Activated T-cell treated with anti-CD3 and anti-CD28 coated beads for 48 hours (primary cell): ENCODE data around the gene GNAZ.
"Not testable (repeated sequence)": the region's sequence is repeated elsewhere in the genome, so short reads cannot be mapped to it uniquely, and the experiment has no call there.

Source experiments
- DNase-seq: peaks from one replicate; pipeline ENCODE4 v3.0.0-alpha.2; 2020; ENCODE audit warnings: low read depth

Gene GNAZ

DNA sequence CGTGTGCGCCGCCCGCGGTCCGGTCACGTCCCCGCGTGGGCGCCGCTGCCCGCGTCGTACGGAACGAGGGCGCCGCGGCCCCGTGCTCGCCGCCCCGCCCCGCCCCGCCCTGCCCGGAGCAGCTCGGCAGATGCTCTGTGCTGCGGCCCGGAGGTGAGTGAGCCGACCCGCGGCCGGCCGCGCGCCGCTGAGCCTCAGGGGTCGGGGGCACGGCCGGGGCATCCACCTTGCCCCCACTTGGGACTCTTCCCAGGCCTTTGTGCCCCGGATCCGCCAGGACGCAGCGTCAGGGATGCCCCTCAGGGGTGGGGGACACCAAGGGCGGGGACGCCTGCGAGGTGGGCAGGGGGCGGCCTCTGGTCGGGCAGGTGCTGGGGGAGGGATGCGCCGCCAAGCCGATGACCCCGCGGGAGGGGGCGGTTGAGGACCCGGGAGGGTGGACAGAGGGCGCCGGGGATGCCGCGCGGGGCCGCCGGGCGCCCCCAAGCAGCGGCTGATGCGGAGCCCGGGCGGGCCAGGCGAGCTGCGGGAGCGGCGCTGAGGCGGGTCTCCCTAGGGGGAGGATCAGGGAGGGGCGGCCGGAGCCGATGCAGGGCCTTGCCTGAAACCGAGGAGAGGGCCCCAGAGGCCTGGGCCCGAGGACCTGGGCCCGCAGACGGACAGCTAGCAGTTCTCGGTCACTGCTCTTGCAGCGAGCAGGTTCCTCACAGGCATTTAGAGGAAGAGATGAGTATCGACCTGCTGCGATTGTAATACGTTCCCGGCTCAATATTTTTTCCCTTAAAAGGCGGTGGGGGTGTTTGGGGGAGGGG, at the start of gene GNAZ:
GNAZ (plus strand) TSS at position 102 of the 812 bp plus-strand sequence. CDS start 25,177 bp downstream, outside the sequence.
- no peak for DNase-seq

DNA sequence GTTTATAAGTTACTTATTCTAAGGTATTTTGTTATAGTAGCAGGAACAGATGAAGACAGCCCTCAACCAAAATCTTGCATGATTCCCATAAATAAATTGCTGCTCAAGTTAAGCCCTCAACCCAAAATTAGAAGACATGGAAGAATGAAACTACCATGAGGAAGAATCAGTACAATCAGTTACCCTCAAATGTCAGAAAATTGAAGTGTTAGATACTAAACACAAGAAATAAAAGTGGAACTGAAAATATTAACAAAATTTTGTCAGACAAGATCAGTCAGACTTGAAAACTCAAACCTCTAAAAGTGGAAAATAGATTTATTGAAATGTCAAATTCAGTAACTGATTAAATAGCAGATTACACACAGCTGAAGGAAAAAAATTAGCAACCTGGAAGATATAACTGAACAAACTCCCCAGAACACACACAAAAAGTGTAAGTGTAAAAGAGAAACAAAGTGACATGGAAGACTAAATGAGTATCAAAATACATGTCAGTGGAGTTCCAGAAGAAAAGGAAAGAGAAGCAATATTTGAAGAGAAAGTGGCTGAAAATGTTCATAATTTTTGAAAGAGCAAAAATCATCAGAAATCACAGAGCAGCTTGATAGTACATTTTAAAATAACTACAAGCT, 49.5 kb upstream of the GNAZ start:
- DNase-seq = no peak

DNA sequence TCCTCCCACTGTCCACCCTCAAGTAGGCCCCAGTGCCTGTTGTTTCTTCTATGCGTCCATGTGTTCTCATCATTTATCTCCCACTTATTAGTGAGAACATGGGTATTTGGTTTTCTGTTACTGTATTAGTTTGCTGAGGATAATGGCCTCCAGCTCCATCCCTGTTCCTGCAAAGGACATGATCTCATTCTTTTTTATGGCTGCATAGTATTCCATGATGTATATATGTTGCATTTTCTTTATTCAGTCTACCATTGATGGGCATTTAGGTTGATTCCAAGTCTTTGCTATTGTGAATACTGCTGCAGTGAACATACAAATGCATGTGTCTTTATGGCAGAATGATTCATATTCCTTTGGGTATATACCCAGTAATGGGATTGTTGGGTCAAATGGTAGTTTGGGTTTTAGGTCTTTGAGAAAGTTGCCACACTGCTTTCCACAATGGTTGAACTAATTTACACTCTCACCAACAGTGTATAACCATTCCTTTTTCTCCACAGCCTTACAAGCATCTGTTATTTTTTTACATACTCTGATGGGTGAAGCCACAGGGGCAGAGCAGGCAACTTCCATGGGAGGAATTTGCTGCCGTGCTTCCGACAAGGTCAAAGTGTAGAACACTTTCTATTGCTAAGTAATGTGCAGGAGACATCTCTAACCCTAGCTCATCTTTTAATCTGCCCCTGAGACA, 48.5 kb upstream of the GNAZ start:
- not testable (repeated sequence) for DNase-seq

DNA sequence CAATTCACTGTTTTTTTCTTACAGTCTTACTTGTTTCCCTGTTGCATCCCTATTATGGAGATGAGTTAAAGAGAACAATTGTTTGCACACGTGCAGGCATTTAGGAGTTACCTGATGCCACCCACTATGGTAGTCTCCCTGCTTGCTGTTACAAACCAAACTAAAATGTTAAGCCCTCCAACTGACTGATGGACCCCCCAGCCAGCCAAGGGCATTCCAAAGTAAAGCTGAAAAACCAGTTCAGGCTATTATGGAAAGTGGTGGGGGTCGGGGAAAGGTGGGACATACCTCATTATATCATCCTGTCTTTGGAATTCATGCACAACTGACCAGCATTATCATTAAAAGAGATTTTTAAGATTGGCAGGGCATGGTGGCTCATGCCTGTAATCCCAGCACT, 47.0 kb upstream of the GNAZ start:
- no peak for DNase-seq

GRCh38 chr22:23026777-23027176, 43.5 kb upstream of the GNAZ start:
- no peak for DNase-seq

DNA sequence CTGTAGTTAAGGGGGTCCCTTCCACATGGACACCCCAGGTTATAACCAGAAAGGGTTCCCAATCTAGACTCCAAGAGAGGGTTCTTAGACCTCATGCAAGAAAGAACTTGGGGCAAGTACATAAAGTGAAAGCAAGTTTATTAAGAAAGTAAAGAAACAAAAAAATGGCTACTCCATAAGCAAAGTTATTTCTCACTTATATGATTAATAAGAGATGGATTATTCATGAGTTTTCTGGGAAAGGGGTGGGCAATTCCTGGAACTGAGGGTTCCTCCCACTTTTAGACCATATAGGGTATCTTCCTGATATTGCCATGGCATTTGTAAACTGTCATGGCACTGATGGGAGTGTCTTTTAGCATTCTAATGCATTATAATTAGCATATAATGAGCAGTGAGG, 42.5 kb upstream of the GNAZ start:
- not testable (repeated sequence) for DNase-seq

- DNase-seq = no peak
Measured at GRCh38 chr22:23029521-23030228, 40.6 kb upstream of the GNAZ start.

- DNase-seq = no peak
Measured at GRCh38 chr22:23031381-23031780, 38.9 kb upstream of the GNAZ start.

DNA sequence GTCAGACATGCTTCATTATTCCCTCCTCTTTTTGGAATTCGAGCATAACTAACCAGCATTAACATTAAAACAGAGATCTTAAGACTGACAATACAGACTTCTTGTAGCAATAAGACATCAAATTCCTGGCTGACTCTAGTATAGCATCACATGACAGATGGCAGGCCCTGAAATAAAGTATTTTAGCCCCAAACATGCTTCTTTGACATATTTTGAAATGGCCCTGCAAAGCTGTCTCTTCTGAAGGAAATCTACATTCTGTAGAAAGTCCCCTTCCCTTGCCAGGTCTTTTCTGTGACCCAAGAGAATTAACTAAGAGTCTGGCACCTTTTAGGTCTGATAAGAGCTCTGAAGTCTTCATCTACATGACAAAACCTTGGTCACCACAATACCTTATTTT, 38.5 kb upstream of the GNAZ start:
- no peak for DNase-seq

DNA sequence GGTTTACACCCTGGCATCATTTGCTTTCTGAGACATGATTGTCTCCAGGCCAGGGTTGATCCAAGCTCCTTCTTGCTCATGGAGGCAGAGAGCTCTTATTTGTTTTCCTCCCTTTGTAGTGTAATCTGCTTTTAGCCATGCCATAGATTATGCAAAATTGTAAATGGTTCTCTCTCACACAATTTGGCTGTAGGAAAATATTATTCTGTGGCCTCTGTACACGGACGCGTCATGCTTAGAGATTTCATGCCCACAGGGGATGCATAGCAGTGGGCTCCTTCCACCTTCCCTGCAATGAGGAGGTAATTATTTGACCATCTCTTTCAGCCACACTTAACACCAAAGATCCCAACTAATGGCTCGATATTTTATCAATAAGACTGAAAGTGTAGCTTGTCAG, 37.7 kb upstream of the GNAZ start:
- DNase-seq = no peak

DNA sequence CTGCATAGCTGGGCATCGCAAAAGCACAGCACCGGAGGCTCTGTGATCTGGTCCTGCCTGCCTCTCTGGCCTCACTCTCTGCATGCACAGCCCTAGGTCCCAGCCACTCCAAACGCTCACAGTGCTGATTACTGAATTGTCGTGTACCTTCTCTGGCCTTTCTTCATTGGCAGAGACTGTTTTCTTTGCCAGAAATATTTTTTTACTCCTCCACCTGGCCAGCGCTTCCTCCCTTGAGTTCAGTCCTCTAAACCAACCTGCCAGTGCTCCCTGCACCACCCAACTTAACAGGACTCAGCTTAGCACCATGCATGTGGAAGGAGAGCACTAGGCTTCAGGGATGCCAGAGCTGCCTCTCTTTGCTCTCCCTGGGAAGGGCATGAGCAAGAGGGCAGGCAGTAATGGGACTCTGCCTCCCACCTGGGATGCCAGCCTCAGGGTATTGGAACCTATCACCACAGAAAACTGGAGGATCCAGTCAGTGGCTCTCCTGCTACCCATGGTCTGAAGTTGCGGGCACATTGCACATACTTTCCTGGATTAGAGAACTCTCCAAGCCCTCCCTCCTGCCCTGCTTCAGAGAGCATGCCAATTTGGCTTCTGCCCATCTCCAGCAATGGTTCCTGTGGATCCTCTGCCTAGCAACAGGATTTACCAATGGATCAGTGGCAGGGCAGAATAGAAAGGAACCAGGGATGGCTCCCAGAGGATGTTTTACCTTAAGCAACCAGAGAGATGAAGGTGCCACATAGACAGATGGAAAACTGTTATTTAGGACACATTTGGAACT, 37.0 kb upstream of the GNAZ start:
- no peak for DNase-seq

DNA sequence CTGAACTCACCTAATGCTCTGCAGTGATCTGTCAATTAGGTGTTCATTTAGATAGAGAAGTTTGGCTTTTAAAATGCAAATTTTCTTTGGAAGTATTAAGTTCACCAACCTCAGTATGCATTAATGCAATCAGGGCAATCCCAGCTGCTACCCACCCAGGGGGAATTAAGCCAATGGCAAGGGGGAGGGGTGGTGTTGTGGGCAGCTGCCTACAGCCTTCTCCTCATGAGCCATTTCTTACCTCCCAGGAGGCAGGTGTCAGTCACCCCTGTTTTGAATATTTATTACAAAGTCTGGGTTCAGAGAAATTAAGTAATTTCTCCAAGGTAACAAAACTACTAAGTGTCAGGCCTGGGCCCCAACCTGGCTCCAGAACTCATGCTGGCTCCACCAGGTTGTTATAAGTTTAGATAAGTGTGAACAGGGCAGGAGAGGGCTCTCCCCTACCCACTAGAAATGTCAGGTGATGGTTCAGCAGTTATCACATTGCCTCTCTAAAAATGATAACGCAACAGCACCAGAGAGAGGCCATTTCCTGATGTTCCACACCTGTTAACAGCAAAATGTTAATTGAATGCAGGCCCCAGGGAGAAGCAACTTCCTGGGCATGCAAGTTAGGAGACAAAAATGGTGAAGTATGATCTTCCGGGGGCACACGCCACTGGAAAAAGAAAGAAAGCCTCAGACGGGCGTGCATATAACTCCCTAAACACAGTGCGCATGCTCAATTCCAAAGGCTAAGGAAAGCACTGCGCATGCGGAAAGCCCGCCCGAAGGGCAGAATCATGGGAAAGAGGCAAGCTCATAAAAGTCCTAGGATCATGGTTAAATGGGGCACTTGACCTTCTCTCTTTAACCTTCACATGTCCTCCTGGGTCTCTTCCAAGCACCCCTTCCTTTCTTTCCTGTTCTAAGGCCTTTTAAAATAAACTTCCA, 35.4 kb upstream of the GNAZ start:
- no peak for DNase-seq

DNA sequence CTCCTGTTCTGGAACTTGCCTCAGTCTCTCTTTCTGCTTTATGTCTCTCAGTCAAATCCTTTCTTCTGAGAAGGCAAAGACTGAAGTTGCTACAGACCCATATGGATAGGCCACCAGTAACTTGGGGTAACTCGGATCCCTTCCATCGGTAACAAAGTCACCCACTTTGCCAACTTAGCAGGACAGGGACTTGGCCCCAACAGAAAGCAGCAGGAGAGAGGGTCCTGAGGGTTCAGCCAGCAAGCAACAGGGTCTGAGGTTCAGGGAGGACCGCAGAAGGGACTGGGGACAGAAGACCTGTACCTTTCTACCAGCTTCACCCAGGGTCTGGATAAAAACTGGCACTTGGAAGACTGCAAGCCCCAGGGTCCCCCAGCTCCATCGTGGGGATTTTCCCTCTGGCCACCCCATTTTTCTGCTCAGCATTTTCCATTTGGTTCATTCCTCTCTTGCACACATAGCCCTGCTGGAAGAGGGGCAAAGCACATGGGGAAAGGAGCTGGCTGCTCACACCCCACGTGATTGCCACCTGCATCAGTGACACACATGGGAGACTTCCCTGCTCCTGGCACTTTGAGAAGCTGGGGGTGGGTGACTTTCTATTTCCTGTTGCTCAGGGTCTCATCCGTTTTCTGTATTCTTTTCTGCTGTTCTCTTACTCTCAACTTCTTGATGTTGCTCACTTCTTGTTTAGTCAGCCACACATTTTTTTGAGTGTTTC, 34.6 kb upstream of the GNAZ start:
- peak; percentile 25 for DNase-seq

DNA sequence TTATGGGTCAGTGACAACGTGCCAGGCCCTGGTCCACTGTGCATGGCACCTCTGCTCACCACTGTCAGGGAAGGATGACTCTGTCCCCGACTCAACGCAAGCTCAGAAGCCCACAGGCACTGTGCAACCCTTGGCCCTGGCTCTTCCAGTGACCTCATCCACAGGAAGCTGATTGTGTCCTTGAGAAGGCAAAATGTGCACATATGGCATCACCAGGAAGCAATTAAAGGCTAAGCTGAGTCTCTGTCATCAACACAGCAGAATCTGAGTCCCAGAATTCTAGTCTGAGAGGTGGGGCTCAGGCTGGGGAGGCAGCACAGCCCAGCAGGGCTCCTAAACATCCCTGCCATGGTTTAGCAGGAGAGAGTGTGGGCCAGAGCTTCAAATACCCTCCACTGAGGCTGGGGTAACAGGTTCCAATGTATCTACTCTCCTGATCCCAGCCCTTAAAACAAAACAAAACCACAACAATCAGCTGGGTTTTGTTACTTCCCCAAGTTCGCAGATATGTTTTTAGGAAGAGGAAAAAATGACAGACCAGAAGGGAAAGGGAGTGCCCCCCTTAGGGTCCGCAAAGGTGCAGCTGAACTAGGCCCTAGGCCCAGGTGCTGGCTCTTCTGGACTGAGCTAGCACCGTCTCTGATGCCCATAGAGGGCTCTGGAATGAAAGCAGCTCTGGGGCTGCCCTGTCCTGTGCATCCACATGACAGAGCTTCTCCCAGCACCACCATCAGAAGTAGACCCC, 33.5 kb upstream of the GNAZ start:
- no peak for DNase-seq

DNA sequence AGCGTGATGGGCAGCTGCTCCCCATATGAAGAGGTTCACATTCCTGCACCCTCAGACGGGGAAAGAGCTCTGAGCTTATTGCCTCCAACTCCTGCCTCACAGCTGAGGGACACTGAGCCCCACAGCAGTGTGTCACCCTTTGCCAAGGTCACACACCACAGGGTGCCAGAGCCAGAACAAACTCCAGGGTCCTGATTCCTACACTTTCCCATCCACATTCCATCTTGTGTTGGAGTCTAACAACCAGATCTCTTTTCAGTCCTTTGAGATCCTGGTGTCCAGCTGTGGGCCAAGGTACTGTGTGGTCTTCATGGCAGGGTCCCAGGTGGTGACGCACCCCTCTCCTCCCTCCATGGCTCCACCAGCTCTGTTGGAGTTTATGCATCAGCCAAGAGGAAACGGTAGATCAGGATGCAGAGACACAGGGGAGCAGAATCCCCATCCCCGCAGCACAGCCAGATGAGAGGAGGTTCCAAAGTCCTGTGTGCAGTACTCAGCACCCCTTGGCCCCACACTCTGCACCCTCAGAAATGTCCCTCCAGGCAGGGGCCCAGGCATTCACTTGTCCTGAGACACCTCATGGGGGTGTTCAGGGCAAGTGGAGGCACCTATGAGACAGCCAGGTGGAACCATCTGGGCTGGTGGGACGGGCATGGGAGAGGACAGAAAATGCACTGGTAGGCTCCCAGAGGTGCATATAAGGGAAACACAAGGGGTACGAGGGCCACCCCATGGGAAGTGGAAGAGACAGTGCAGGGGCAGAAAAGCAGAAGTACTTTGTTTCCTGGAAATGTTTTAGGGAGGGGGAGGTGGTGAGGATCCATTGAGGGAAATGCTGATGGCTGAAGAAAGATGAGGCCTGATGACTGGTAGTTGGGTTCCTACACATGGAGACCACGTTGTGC, 32.6 kb upstream of the GNAZ start:
- DNase-seq = no peak

DNA sequence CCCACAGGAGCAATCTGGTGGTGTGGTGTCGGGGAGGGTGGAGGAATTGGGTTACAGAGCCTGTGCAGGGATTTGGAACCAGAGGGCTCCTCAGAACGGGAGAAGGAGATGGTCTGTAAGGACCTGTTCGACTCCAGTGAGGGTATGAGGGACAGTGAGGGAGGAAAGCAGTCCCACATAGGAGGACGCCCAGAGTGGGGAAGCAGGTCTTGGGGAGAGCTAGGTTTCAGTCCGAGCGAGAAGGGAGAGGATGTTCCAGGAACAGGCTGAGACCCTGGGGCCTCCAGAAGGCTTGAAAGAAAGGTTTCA, 32.0 kb upstream of the GNAZ start:
- DNase-seq = no peak

- no peak for DNase-seq
Measured at GRCh38 chr22:23038902-23039301, 31.4 kb upstream of the GNAZ start.

GRCh38 chr22:23042179-23042578, 28.1 kb upstream of the GNAZ start:
- DNase-seq = no peak
